Endodermal cell (in vitro differentiated cells): ENCODE results near the gene LRATD1. TPM values are rescaled to one million over a fixed set of nuclear protein-coding genes. Genes with fewer than 3 reads are reported as not detected.
A peak's percentile ranks its signal among the peaks of the same experiment; 100 is the strongest.

ENCODE experiments used
- DNase-seq: peaks from one replicate; pipeline ENCODE4 v3.0.0-alpha.2; 2017
- H3K27ac ChIP-seq: 2 replicates; pipeline ENCODE4 v1.5.1; 2013; ENCODE audit warnings: mild to moderate bottlenecking, low read depth, low read length, moderate library complexity
- H3K27me3 ChIP-seq: 2 replicates; pipeline ENCODE4 v1.6.1; 2013; ENCODE audit warnings: mild to moderate bottlenecking, low read length, moderate library complexity; ENCODE audit not compliant: insufficient read depth, control insufficient read depth, poor library complexity, severe bottlenecking
- H3K36me3 ChIP-seq: 2 replicates; pipeline ENCODE4 v1.7.0; 2013; ENCODE audit warnings: mild to moderate bottlenecking, low read length, moderate library complexity; ENCODE audit not compliant: control insufficient read depth, insufficient read depth
- H3K4me1 ChIP-seq: one replicate; pipeline ENCODE4 v1.7.0; 2013; ENCODE audit warnings: low read length; ENCODE audit not compliant: control insufficient read depth, insufficient read depth
- H3K4me3 ChIP-seq: 2 replicates; pipeline ENCODE4 v1.5.1; 2013; ENCODE audit warnings: mild to moderate bottlenecking, low read length, moderate library complexity
- H3K9ac ChIP-seq: 2 replicates; pipeline ENCODE4 v1.6.1; 2013; ENCODE audit warnings: mild to moderate bottlenecking, low read length, moderate library complexity; ENCODE audit not compliant: poor library complexity, severe bottlenecking; ENCODE audit errors: extremely low read depth
- H3K9me3 ChIP-seq: 2 replicates; pipeline ENCODE4 v1.6.1; 2013; ENCODE audit warnings: mild to moderate bottlenecking, low read length, moderate library complexity; ENCODE audit not compliant: control insufficient read depth
- H3K27ac Mint-ChIP-seq: 2 replicates; pipeline ENCODE4 v1.8.0; 2020; ENCODE audit warnings: mixed read lengths
- H3K27me3 Mint-ChIP-seq: 2 replicates; pipeline ENCODE4 v1.8.0; 2021; ENCODE audit warnings: mild to moderate bottlenecking, mixed read lengths; ENCODE audit not compliant: insufficient read depth
- H3K36me3 Mint-ChIP-seq: 2 replicates; pipeline ENCODE4 v1.8.0; 2020; ENCODE audit warnings: low read depth, mixed read lengths
- H3K4me1 Mint-ChIP-seq: 2 replicates; pipeline ENCODE4 v1.8.0; 2020; ENCODE audit warnings: mixed read lengths
- H3K4me3 Mint-ChIP-seq: 2 replicates; pipeline ENCODE4 v1.8.0; 2020; ENCODE audit warnings: mild to moderate bottlenecking, moderate library complexity, mixed read lengths
- H3K9me3 Mint-ChIP-seq: 2 replicates; pipeline ENCODE4 v1.8.0; 2020; ENCODE audit warnings: mild to moderate bottlenecking, mixed read lengths
- WGBS, 2 experiments: methylation state at CpG; one replicate each; pipeline versions ENCODE4 v1.1.5 to v1.1.7; 2013; ENCODE audit warnings: missing lambda C conversion rate in 2 of 2, mixed read lengths in 1 of 2; ENCODE audit not compliant: insufficient coverage in 1 of 2, insufficient read length in 1 of 2; 5-methylcytosine and 5-hydroxymethylcytosine counted together
- total RNA-seq, 2 donors: library from RNA; stranded (reverse); fragmentation: NEBNext Ultra II Directional in 1 of 2; extraction: Animal tissue kit (Norgen Biotek cat#: 25700) in 1 of 2; gene quantifications; 2 replicates in 1 of 2; 3 replicates in 1 of 2; pipeline ENCODE4 v1.2.1, GENCODE V29; 2021
- TF ChIP-seq, protein P1 (sequence below): fragments of 200-600 bp; sonication (generic); conservative IDR thresholded peaks from 2 replicates; pipeline ENCODE4 v1.5.0; 2021; ENCODE audit warnings: antibody characterized with exemption, mild to moderate bottlenecking

Gene LRATD1
- total RNA-seq, 2 donors from 2014 or later: 0.95 to 2.6 TPM

- peaks cover 58% of the 10 kb centered on the region for H3K27me3 ChIP-seq
- no peak overlapping the region for H3K4me3 ChIP-seq
- Mint-ChIP-seq H3K4me1 (peaks cover 8% of the 10 kb centered on the region), H3K9me3 (no peaks in the 10 kb centered on the region), H3K36me3 (no peaks in the 10 kb centered on the region), H3K27me3 (peaks cover 64% of the 10 kb centered on the region), H3K4me3 (no peak overlapping the region), H3K27ac (no peak overlapping the region)
- H3K9me3 ChIP-seq: no peaks in the 10 kb centered on the region
- H3K4me1 ChIP-seq: no peaks in the 10 kb centered on the region
- H3K36me3 ChIP-seq: no peaks in the 10 kb centered on the region
- no peak overlapping the region for H3K27ac ChIP-seq
- no peak for DNase-seq
- 85% methylated on average over 2 of the region's 2 CpGs; no CpG with 5 or more reads in 1 of the 2 experiments for WGBS, 2 experiments
- TF ChIP-seq, protein P1, sequence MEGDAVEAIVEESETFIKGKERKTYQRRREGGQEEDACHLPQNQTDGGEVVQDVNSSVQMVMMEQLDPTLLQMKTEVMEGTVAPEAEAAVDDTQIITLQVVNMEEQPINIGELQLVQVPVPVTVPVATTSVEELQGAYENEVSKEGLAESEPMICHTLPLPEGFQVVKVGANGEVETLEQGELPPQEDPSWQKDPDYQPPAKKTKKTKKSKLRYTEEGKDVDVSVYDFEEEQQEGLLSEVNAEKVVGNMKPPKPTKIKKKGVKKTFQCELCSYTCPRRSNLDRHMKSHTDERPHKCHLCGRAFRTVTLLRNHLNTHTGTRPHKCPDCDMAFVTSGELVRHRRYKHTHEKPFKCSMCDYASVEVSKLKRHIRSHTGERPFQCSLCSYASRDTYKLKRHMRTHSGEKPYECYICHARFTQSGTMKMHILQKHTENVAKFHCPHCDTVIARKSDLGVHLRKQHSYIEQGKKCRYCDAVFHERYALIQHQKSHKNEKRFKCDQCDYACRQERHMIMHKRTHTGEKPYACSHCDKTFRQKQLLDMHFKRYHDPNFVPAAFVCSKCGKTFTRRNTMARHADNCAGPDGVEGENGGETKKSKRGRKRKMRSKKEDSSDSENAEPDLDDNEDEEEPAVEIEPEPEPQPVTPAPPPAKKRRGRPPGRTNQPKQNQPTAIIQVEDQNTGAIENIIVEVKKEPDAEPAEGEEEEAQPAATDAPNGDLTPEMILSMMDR: no peak
- H3K9ac ChIP-seq: no peak overlapping the region
Measured at GRCh38 chr2:14628901-14629300, 3.6 kb upstream of the LRATD1 start.

DNA sequence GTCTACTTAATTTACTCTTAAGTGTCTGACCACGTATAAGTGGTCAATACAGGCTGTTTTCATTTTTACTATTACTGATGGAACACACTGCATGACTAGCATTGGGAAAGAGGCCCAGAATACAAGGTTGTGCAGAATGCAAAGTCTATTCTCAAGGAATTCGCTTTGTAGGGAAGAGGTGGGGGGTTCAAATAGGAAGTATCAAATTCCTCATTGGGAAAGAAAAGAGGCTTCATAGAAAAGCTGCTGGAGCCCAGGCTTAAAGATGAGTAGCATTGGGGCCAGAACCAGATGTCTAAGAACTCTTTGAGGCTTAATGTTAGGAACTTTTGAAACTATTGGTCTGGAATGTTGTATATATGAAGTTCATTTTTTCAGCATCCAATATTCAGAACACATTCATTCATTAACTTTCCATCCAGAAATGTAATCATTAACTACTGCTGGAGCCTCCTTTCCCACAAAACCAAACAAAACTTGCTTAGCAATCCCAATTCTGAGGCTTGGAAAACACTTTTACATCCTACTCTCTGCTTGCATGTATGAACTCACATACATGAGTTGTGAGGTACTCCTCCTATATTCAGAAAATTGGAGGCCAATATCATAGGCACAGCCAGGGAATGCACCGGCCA is 994 bp upstream of the LRATD1 start:
- Mint-ChIP-seq H3K27ac (no peak overlapping the region), H3K36me3 (no peaks in the 10 kb centered on the region), H3K4me3 (peak overlapping the region; percentile 62), H3K9me3 (no peaks in the 10 kb centered on the region), H3K27me3 (peaks cover 88% of the 10 kb centered on the region), H3K4me1 (peaks cover 12% of the 10 kb centered on the region)
- no peak overlapping the region for H3K9ac ChIP-seq
- H3K27ac ChIP-seq: no peak overlapping the region
- H3K27me3 ChIP-seq: peaks cover 83% of the 10 kb centered on the region
- H3K9me3 ChIP-seq: no peaks in the 10 kb centered on the region
- no peaks in the 10 kb centered on the region for H3K36me3 ChIP-seq
- DNase-seq: no peak
- no peaks in the 10 kb centered on the region for H3K4me1 ChIP-seq
- TF ChIP-seq, protein P1: no peak
- WGBS, 2 experiments: 67 to 69% methylated on average over 3 of the region's 3 CpGs
- peak overlapping the region; percentile 85 for H3K4me3 ChIP-seq

- no peaks in the 10 kb centered on the region for H3K9me3 ChIP-seq
Measured at GRCh38 chr2:14633061-14633460, 544 bp downstream of the LRATD1 start.

More at GRCh38 chr2:14633061-14633460, 544 bp downstream of the LRATD1 start:
- Mint-ChIP-seq H3K9me3 (no peaks in the 10 kb centered on the region), H3K4me1 (peaks cover 12% of the 10 kb centered on the region), H3K27me3 (peaks cover 92% of the 10 kb centered on the region), H3K27ac (no peak overlapping the region), H3K36me3 (no peaks in the 10 kb centered on the region), H3K4me3 (peak overlapping the region; percentile 62)
- Histone ChIP-seq H3K36me3 (no peaks in the 10 kb centered on the region), H3K4me1 (no peaks in the 10 kb centered on the region), H3K4me3 (peak overlapping the region; percentile 85), H3K27me3 (peaks cover 96% of the 10 kb centered on the region), H3K27ac (no peak overlapping the region), H3K9ac (no peak overlapping the region)
- peak; percentile 67 for DNase-seq
- 10% methylated on average over 13 of the region's 13 CpGs; no CpG with 5 or more reads in 1 of the 2 experiments for WGBS, 2 experiments
- TF ChIP-seq, protein P1: no peak
